H9 (cell line): ENCODE data around the gene CCR2. TPM values are rescaled to one million over a fixed set of nuclear protein-coding genes. Genes with fewer than 3 reads are reported as not detected.

Source experiments
- DNase-seq: peaks from one replicate; pipeline ENCODE4 v3.0.0-alpha.2; 2017
- H2AFZ ChIP-seq: one replicate; pipeline ENCODE4 v1.6.1; 2013; ENCODE audit warnings: mild to moderate bottlenecking, low read length, control low read depth, moderate library complexity
- H2AK5ac ChIP-seq: 2 replicates; pipeline ENCODE4 v1.6.1; 2013; ENCODE audit warnings: low read length, control low read depth, mixed read lengths; ENCODE audit not compliant: insufficient read length
- H2BK120ac ChIP-seq: one replicate; pipeline ENCODE4 v1.6.1; 2013; ENCODE audit warnings: low read depth, mild to moderate bottlenecking, low read length, control low read depth, inconsistent platforms; ENCODE audit not compliant: poor library complexity, severe bottlenecking
- H2BK12ac ChIP-seq: 2 replicates; pipeline ENCODE4 v1.6.1; 2013; ENCODE audit warnings: low read length, control low read depth, mixed read lengths, low read depth; ENCODE audit not compliant: insufficient read length
- H2BK15ac ChIP-seq: 2 replicates; pipeline ENCODE4 v1.6.1; 2013; ENCODE audit warnings: low read depth, low read length, control low read depth
- H2BK20ac ChIP-seq: one replicate; pipeline ENCODE4 v1.6.1; 2013; ENCODE audit warnings: low read depth, mild to moderate bottlenecking, low read length, control low read depth, inconsistent platforms; ENCODE audit not compliant: poor library complexity, severe bottlenecking
- H2BK5ac ChIP-seq: 2 replicates; pipeline ENCODE4 v1.6.1; 2013; ENCODE audit warnings: low read length, control low read depth, mixed read lengths; ENCODE audit not compliant: insufficient read length
- H3K14ac ChIP-seq: 2 replicates; pipeline ENCODE4 v1.6.1; 2013; ENCODE audit warnings: low read length, control low read depth; ENCODE audit not compliant: insufficient read depth
- H3K18ac ChIP-seq: 2 replicates; pipeline ENCODE4 v1.6.1; 2013; ENCODE audit warnings: low read depth, mild to moderate bottlenecking, mixed read lengths, low read length, control low read depth; ENCODE audit not compliant: insufficient read length
- H3K23ac ChIP-seq: 2 replicates; pipeline ENCODE4 v1.6.1; 2013; ENCODE audit warnings: low read length, control low read depth, mixed read lengths, low read depth; ENCODE audit not compliant: insufficient read length
- H3K23me2 ChIP-seq: 2 replicates; pipeline ENCODE4 v1.6.1; 2013; ENCODE audit warnings: low read depth, mild to moderate bottlenecking, mixed read lengths, low read length, control low read depth; ENCODE audit not compliant: insufficient read length, poor library complexity, severe bottlenecking
- H3K27ac ChIP-seq: 2 replicates; pipeline ENCODE4 v1.5.1; 2013; ENCODE audit warnings: low read length, control low read depth, mixed read lengths, low read depth; ENCODE audit not compliant: insufficient read length
- H3K27me3 ChIP-seq: 2 replicates; pipeline ENCODE4 v1.6.1; 2013; ENCODE audit warnings: low read length, control low read depth, inconsistent platforms; ENCODE audit not compliant: insufficient read depth
- H3K4ac ChIP-seq: 2 replicates; pipeline ENCODE4 v1.6.1; 2013; ENCODE audit warnings: low read depth, mild to moderate bottlenecking, control low read depth, inconsistent platforms, low read length, moderate library complexity
- H3K4me1 ChIP-seq: 2 replicates; pipeline ENCODE4 v1.6.1; 2013; ENCODE audit warnings: low read length, control low read depth, inconsistent platforms; ENCODE audit not compliant: insufficient read depth
- H3K4me2 ChIP-seq: 2 replicates; pipeline ENCODE4 v1.6.1; 2013; ENCODE audit warnings: low read length, control low read depth, mixed read lengths; ENCODE audit not compliant: insufficient read length, insufficient read depth
- H3K56ac ChIP-seq: 2 replicates; pipeline ENCODE4 v1.6.1; 2013; ENCODE audit warnings: low read depth, mild to moderate bottlenecking, mixed read lengths, low read length, control low read depth; ENCODE audit not compliant: insufficient read length
- H3K79me1 ChIP-seq: 2 replicates; pipeline ENCODE4 v1.6.1; 2013; ENCODE audit warnings: low read depth, mild to moderate bottlenecking, moderate library complexity, low read length, control low read depth, inconsistent platforms; ENCODE audit not compliant: insufficient read depth, poor library complexity, severe bottlenecking
- H3K79me2 ChIP-seq: 2 replicates; pipeline ENCODE4 v1.6.1; 2013; ENCODE audit warnings: low read length, control low read depth, inconsistent platforms; ENCODE audit not compliant: insufficient read depth
- H3K9ac ChIP-seq: 2 replicates; pipeline ENCODE4 v1.6.1; 2013; ENCODE audit warnings: low read length, control low read depth, mixed read lengths; ENCODE audit not compliant: insufficient read length; ENCODE audit errors: extremely low read depth
- H3K9me3 ChIP-seq: one replicate; pipeline ENCODE4 v1.6.1; 2013; ENCODE audit warnings: low read depth, low read length, inconsistent platforms; ENCODE audit not compliant: control insufficient read depth
- H3T11ph ChIP-seq: one replicate; pipeline ENCODE4 v1.6.1; 2013; ENCODE audit warnings: mild to moderate bottlenecking, low read length, control low read depth, inconsistent platforms
- H4K20me1 ChIP-seq: one replicate; pipeline ENCODE4 v1.6.1; 2013; ENCODE audit not compliant: control insufficient read depth, insufficient read length, insufficient read depth
- H4K5ac ChIP-seq: 2 replicates; pipeline ENCODE4 v1.6.1; 2013; ENCODE audit warnings: low read depth, mild to moderate bottlenecking, mixed read lengths, low read length, control low read depth; ENCODE audit not compliant: insufficient read length
- H4K8ac ChIP-seq: replicated peaks from 2 replicates; pipeline ENCODE4 v1.6.1; 2013; ENCODE audit warnings: low read length, control low read depth, mixed read lengths, low read depth; ENCODE audit not compliant: insufficient read length
- H4K91ac ChIP-seq: 2 replicates; pipeline ENCODE4 v1.6.1; 2013; ENCODE audit warnings: low read depth, mild to moderate bottlenecking, moderate library complexity, mixed read lengths, low read length, control low read depth; ENCODE audit not compliant: insufficient read length
- H3K27ac Mint-ChIP-seq, 3 experiments: 2 replicates in 2 of 3; 3 replicates in 1 of 3; pipeline ENCODE4 v1.8.0; 2020 to 2021; ENCODE audit warnings: mixed read lengths in 3 of 3, mild to moderate bottlenecking in 1 of 3, moderate library complexity in 1 of 3
- H3K27me3 Mint-ChIP-seq: 2 replicates; pipeline ENCODE4 v1.8.0; 2021; ENCODE audit warnings: low read depth, mild to moderate bottlenecking, moderate library complexity, mixed read lengths
- H3K36me3 Mint-ChIP-seq, 3 experiments: 2 replicates in 2 of 3; 3 replicates in 1 of 3; pipeline ENCODE4 v1.8.0; 2020 to 2021; ENCODE audit warnings: low read depth in 3 of 3, mixed read lengths in 3 of 3; ENCODE audit not compliant: insufficient read depth in 1 of 3
- H3K4me1 Mint-ChIP-seq, 2 experiments: 2 replicates each; pipeline ENCODE4 v1.8.0; 2020; ENCODE audit warnings: mixed read lengths in 2 of 2
- H3K4me3 Mint-ChIP-seq, 2 experiments: 2 replicates in 1 of 2; 3 replicates in 1 of 2; pipeline ENCODE4 v1.8.0; 2020 to 2021; ENCODE audit warnings: mild to moderate bottlenecking in 2 of 2, mixed read lengths in 2 of 2, moderate library complexity in 1 of 2
- H3K9me3 Mint-ChIP-seq, 2 experiments: 2 replicates in 1 of 2; 3 replicates in 1 of 2; pipeline ENCODE4 v1.8.0; 2020; ENCODE audit warnings: mild to moderate bottlenecking in 2 of 2, mixed read lengths in 2 of 2, moderate library complexity in 1 of 2
- CTCF ChIP-seq: fragments of 200-600 bp; sonication (generic); conservative IDR thresholded peaks from 3 replicates; pipeline ENCODE4 v1.8.0; 2021; ENCODE audit warnings: antibody characterized with exemption, mild to moderate bottlenecking
- WGBS: extraction: QIAGEN DNeasy Blood & Tissue Kit; methylation state at CpG from one replicate; pipeline ENCODE4 v1.1.7; 2013; ENCODE audit warnings: missing lambda C conversion rate, low lambda C conversion rate, mixed read lengths; ENCODE audit not compliant: insufficient read length; ENCODE audit errors: extremely low coverage; 5-methylcytosine and 5-hydroxymethylcytosine counted together
- total RNA-seq: library from RNA; stranded (reverse); gene quantifications from 2 replicates; pipeline ENCODE4 v1.2.1, GENCODE V29; 2021

CCR2 gene
- total RNA-seq, 1 experiment from 2014 or later, result not detected

DNA sequence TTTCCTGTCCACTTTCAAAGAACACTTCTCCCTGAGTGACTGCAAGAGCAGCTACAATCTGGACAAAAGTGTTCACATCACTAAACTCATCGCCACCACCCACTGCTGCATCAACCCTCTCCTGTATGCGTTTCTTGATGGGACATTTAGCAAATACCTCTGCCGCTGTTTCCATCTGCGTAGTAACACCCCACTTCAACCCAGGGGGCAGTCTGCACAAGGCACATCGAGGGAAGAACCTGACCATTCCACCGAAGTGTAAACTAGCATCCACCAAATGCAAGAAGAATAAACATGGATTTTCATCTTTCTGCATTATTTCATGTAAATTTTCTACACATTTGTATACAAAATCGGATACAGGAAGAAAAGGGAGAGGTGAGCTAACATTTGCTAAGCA, 54.9 kb downstream of the CCR2 start:
- Histone ChIP-seq H4K91ac (no peak overlapping the region), H3K4me1 (no peaks in the 10 kb centered on the region), H4K8ac (no peak overlapping the region), H2BK20ac (no peak overlapping the region), H3K23ac (no peak overlapping the region), H2BK15ac (no peak overlapping the region), H3K9ac (no peak overlapping the region), H3K4ac (no peak overlapping the region), H3T11ph (no peak overlapping the region), H2BK120ac (no peak overlapping the region), H3K9me3 (no peaks in the 10 kb centered on the region), H3K4me2 (no peak overlapping the region), H3K56ac (no peak overlapping the region), H2AFZ (no peak overlapping the region), H3K79me2 (no peaks in the 10 kb centered on the region), H3K79me1 (no peaks in the 10 kb centered on the region), H2AK5ac (no peak overlapping the region), H3K14ac (no peak overlapping the region), H3K23me2 (no peaks in the 10 kb centered on the region), H3K18ac (no peak overlapping the region), H3K27ac (no peak overlapping the region), H2BK5ac (no peak overlapping the region), H2BK12ac (no peak overlapping the region), H4K20me1 (no peaks in the 10 kb centered on the region), H3K27me3 (no peaks in the 10 kb centered on the region), H4K5ac (no peak overlapping the region)
- WGBS, result no CpG with 5 or more reads among the region's 7 CpGs
- peaks cover 2 to 5% of the 10 kb centered on the region in 2 experiments; a peak in 2 of 4 replicates for H3K4me1 Mint-ChIP-seq
- peak; percentile 37; the same call in 2 of the 3 replicates for TF ChIP-seq CTCF
- no peak overlapping the region for H3K27ac Mint-ChIP-seq
- H3K36me3 Mint-ChIP-seq, result no peaks in the 10 kb centered on the region
- peaks cover under 1% of the 10 kb centered on the region; the same call in 1 of the 2 replicates for H3K27me3 Mint-ChIP-seq
- no peaks in the 10 kb centered on the region; a peak in 1 of 5 replicates for H3K9me3 Mint-ChIP-seq
- DNase-seq, result no peak
- no peak overlapping the region for H3K4me3 Mint-ChIP-seq
